BE2C (cell line): ENCODE results near the gene SUZ12.
"Not testable (repeated sequence)": the region's sequence is repeated elsewhere in the genome, so short reads cannot be mapped to it uniquely, and the experiment has no call there.

Experiments
- DNase-seq: peaks from one replicate; pipeline ENCODE4 v3.0.0-alpha.2; 2020
- H3K27me3 ChIP-seq: fragments of 250-450 bp; sonication (Bioruptor Pico); 2 replicates; pipeline ENCODE4 v1.5.1; 2020; ENCODE audit warnings: mild to moderate bottlenecking
- H3K36me3 ChIP-seq: fragments of 250-450 bp; sonication (Bioruptor Pico); 2 replicates; pipeline ENCODE4 v1.5.1; 2020; ENCODE audit warnings: mild to moderate bottlenecking
- H3K4me1 ChIP-seq: fragments of 250-450 bp; sonication (Bioruptor Pico); 2 replicates; pipeline ENCODE4 v1.5.1; 2020
- H3K4me3 ChIP-seq: 2 replicates; pipeline ENCODE4 v1.5.1; 2011; ENCODE audit warnings: low read depth, low read length
- H3K9me3 ChIP-seq: fragments of 250-450 bp; sonication (Bioruptor Pico); 2 replicates; pipeline ENCODE4 v1.5.1; 2020
- TF ChIP-seq, protein P1 (sequence below): IDR thresholded peaks from 2 replicates; pipeline ENCODE4 v1.5.1; 2012; ENCODE audit warnings: mild to moderate bottlenecking, low read depth, low read length

SUZ12 gene

DNA sequence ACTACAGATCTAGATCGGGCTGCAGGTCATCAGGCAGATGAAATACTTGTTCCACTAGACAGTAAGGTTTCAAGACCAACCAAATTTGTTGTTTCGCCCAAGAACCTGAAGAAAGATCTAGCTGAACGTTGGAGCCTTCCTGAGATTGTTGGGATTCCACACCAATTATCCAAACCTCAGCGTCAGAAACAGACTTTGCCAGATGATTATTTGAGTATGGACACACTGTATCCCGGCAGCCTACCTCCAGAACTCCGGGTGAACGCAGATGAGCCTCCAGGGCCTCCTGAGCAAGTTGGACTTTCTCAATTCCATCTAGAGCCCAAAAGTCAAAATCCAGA, 84.8 kb downstream of the SUZ12 start:
- Histone ChIP-seq H3K4me1 (no peaks in the 10 kb centered on the region), H3K9me3 (no peaks in the 10 kb centered on the region), H3K4me3 (no peak overlapping the region), H3K27me3 (no peaks in the 10 kb centered on the region), H3K36me3 (no peaks in the 10 kb centered on the region)
- TF ChIP-seq, protein P1, sequence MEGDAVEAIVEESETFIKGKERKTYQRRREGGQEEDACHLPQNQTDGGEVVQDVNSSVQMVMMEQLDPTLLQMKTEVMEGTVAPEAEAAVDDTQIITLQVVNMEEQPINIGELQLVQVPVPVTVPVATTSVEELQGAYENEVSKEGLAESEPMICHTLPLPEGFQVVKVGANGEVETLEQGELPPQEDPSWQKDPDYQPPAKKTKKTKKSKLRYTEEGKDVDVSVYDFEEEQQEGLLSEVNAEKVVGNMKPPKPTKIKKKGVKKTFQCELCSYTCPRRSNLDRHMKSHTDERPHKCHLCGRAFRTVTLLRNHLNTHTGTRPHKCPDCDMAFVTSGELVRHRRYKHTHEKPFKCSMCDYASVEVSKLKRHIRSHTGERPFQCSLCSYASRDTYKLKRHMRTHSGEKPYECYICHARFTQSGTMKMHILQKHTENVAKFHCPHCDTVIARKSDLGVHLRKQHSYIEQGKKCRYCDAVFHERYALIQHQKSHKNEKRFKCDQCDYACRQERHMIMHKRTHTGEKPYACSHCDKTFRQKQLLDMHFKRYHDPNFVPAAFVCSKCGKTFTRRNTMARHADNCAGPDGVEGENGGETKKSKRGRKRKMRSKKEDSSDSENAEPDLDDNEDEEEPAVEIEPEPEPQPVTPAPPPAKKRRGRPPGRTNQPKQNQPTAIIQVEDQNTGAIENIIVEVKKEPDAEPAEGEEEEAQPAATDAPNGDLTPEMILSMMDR = no peak
- DNase-seq = no peak

DNA sequence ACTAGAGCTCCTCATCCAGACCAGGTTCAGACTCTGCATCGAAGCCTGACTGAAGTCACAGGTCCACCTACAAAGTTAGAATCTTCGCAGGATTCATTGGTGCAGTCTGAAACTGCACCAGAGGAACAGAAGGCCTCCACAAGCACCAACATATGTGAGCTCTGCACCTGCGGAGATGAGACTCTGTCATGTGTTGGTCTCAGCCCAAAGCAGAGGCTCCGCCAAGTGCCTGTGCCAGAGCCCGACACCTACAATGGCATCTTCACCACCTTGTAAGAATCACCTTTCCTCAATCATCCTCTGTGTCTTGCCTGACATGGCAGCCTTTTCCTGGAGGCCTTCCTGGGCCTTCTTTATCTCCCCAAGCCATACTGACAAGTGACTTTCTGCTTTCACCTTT, 85.7 kb downstream of the SUZ12 start:
- not testable (repeated sequence) for DNase-seq, H3K4me3 ChIP-seq, H3K9me3 ChIP-seq, H3K27me3 ChIP-seq, H3K4me1 ChIP-seq, H3K36me3 ChIP-seq

DNA sequence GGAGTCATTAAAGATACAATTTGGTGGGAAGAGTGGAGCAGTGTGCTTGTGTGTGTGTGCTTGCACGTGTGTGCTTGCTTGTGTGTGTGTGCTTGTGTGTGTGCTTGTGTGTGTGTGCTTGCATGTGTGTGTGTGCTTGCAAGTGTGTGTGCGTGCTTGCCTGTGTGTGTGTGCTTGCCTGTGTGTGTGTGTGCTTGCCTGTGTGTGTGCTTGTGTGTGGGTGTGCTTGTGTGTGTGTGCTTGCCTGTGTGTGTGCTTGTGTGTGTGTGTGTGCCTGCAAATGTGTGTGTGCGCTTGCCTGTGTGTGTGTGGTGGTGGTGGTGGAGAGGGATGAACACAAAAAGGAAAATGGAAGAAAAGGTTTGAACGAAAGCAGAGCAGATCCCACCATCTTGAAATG, 90.5 kb downstream of the SUZ12 start:
- not testable (repeated sequence) for H3K4me3 ChIP-seq, H3K4me1 ChIP-seq, DNase-seq, H3K27me3 ChIP-seq, H3K9me3 ChIP-seq, H3K36me3 ChIP-seq

DNA sequence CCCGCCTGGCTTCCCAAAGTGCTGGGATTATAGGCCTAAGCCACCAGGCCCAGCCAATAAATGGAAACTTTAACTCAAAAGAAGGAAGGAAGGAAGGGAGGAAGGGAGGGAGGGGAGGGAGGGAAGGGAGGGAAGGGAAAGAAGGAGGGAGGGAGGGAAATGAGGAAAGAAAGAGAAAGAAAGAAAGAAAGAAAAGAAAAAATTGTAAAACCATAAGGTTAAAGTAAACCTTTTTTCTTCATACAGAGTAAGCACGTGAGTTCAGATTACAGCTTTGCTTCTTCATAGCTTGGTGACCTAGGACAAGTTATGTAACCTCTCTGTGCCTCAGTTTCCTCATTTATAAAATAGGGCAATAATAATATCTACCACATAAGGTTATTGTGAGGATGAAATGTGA, 96.4 kb downstream of the SUZ12 start:
- TF ChIP-seq, protein P1 = no peak
- Histone ChIP-seq H3K4me1 (no peaks in the 10 kb centered on the region), H3K9me3 (no peaks in the 10 kb centered on the region), H3K4me3 (no peak overlapping the region), H3K36me3 (no peaks in the 10 kb centered on the region), H3K27me3 (no peaks in the 10 kb centered on the region)
- no peak for DNase-seq

DNA sequence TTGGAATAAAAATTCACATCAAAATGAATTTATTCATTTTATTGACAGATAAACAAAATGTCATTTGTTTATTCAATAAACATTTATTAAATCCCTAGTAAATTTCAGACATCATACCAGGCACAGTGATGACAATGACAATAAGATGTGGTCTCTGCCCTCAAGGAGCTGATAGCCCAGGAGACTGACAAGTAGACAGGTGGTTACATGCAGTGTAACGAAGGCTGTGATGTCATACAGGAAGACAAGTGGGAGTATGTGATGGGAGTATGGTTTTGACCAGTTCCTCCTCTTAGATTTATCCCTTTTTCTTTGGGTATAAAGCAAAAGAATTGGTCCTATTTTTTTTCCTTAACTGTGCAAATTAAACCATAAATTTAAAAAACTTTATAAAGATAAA, 97.0 kb downstream of the SUZ12 start:
- DNase-seq, H3K4me1 ChIP-seq, H3K9me3 ChIP-seq: not testable (repeated sequence)

DNA sequence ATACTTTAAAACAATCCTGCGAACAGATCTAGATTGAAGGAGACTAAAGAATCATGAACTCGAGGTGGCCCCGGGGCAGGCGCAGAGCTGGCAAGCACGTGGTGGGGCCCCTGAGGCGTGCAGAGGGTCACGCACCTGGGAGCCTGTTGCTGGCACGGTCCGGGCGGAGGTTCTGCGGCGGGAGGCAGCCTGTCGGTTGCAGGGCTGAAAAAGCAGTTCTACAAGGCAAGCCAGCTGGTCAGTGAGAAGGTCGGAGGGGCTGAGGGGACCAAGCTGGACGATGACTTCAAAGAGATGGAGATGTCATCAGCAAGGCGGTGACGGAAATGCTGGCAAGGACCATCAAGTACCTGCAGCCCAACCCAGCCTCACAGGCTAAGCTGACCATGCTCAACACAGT, 103.4 kb downstream of the SUZ12 start:
- H3K27me3 ChIP-seq, H3K4me1 ChIP-seq, H3K36me3 ChIP-seq, H3K9me3 ChIP-seq, DNase-seq, H3K4me3 ChIP-seq: not testable (repeated sequence)

More for the DNA sequence above, 97.0 kb downstream of the SUZ12 start:
- H3K36me3 ChIP-seq, H3K4me3 ChIP-seq, H3K27me3 ChIP-seq: not testable (repeated sequence)

DNA sequence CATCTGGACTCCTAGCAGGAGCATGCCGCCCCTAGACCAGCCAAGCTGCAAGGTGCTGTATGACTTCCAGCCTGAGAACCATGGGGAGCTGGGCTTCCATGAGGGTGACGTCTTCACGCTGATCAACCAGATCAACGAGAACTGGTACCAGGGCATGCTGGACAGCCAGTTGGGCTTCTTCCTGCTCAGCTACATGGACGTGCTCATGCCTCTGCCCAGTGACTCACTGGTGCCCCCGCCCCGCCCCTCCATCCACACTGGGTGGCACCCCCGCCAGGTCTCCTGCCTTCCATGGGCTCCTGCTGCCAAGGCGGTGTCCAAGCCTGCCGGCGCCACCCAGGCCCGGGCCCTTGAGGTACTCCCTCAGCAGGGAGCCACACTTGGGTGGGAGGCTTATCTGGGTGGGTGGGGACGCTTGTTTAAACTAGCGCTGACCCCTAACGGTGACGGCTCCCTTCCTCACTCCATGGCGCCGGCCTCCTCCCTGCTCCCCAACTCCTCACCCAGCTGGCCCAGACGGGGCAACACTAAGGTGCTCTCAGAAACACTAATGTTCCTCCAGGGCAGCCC, 104.6 kb downstream of the SUZ12 start:
- not testable (repeated sequence) for H3K36me3 ChIP-seq, DNase-seq, H3K4me1 ChIP-seq, H3K9me3 ChIP-seq, H3K27me3 ChIP-seq, H3K4me3 ChIP-seq

DNA sequence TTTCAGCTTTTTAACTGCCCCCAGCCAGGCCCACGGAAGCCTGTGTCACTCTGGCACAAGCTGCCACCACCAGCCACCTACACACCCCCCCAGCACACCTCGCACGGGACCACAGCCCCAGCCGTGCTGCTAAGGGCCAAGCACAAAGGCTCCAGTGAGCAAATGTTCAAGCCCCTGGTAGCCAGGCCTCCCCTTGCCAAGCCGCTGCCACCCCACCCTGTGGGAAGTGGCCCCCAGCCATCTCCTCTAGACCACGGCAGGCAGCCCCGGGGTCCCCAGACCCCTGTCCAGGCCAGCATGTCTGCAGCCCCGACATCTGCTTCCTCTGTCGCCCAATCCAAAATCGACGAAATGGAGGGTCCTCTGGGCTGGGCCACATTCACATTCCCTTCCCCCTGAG, 105.5 kb downstream of the SUZ12 start:
- H3K4me1 ChIP-seq, DNase-seq, H3K9me3 ChIP-seq, H3K36me3 ChIP-seq, H3K4me3 ChIP-seq, H3K27me3 ChIP-seq: not testable (repeated sequence)

DNA sequence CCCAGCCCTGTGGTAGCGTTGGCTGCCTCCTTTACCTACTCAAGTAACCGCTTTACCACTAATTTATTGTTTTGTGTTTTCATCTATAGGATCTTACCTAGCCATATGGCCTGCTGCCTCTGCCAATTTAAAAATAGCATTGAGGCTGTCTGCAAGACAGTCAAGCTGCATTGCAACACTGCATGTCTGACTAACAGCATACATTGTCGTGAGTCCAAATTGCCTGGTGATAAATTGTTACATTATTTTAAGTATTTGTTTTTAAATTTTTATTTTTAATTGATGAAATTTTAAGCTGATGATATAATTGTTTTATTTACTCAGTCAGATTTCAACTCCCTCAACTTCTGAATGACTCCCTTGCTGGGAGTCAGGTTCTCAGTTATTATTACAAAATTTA, 108.8 kb downstream of the SUZ12 start:
- H3K4me3 ChIP-seq, H3K36me3 ChIP-seq, DNase-seq, H3K4me1 ChIP-seq, H3K27me3 ChIP-seq, H3K9me3 ChIP-seq: not testable (repeated sequence)

DNA sequence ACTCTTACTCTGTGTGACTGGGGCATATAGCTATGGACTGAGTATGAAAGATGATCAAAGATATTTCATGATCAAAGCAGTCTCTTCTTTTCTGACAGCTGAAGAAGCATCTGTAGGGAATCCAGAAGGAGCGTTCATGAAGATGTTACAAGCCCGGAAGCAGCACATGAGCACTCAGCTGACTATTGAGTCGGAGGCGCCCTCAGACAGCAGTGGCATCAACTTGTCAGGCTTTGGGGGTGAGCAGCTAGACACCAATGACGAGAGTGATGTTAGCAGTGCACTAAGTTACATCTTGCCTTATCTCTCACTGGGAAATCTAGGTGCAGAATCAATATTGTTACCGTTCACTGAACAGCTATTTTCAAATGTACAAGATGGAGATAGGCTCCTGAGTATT, 110.9 kb downstream of the SUZ12 start:
- H3K4me1 ChIP-seq, H3K4me3 ChIP-seq, DNase-seq: not testable (repeated sequence)

More for the DNA sequence above, 110.9 kb downstream of the SUZ12 start:
- H3K36me3 ChIP-seq, H3K27me3 ChIP-seq, H3K9me3 ChIP-seq: not testable (repeated sequence)
